ENCODE measurements around the gene WDR20. TPM values are rescaled to one million over a fixed set of nuclear protein-coding genes. Genes with fewer than 3 reads are reported as not detected.

WDR20 gene
- total RNA-seq, 4 donors from 2014 or later, result 16.0 to 21.9 (median 19.1) TPM

DNA sequence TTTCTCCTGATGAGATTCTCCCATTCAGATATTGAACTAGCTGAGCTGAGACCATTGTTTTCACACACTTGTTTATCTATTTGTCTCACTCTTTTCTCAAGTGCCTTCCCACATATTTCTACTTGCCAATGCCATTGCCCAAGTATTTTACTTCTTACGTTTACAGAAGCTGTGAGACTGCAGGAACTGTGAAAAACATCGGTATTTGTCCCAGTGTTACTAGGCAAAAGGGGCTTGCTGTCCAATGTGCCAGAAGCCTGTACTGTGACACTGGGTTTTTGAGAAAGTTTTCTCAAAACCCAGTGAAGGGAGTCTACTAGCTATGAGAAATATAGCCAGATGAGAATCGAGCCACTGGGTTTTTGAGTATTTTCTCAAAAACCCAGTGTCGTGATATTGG, 37.5 kb downstream of the WDR20 start:
- 89 to 93% methylated on average over 4 of the region's 4 CpGs for WGBS, 2 donors
- Histone ChIP-seq H3K27me3 (no peaks in the 10 kb centered on the region), H3K4me1 (peaks cover 0 to 28% (median 0%) of the 10 kb centered on the region in 3 donors), H3K9me3 (no peaks in the 10 kb centered on the region), H3K4me3 (no peak overlapping the region), H3K36me3 (no peaks in the 10 kb centered on the region), H3K27ac (no peak overlapping the region)
- intact Hi-C loops (cut with DNase I), result no loop called here
- no peak for DNase-seq
- TF ChIP-seq CTCF (IDR thresholded peaks at IDR 0.05), result no peak
- no peak for TF ChIP-seq POLR2A (IDR thresholded peaks at IDR 0.05)

DNA sequence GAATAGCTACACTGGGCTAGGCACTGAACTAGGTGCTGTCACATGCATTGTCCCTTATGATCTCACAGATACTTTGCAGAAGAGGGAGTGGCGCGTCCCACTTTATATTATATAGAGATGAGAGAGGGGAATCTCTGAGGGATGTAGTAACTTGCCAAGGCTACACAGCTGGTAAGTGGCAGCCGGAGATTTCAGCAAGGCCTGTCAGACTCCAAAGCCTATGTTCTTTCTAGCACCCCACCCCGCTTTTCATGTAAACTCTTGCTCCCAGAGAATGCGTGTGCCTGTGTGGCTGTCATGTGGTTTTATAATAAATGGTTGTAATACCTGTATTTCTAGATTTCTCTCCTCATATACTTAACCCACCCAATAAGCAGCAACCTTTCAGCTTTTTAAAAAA, 39.1 kb downstream of the WDR20 start:
- H3K27me3 ChIP-seq, result no peaks in the 10 kb centered on the region
- no peak overlapping the region for H3K4me3 ChIP-seq
- H3K27ac ChIP-seq, result peak overlapping the region in 2 of 4 donors; percentile 29 to 61
- intact Hi-C loops (cut with DNase I), result no loop called here
- H3K36me3 ChIP-seq, result no peaks in the 10 kb centered on the region
- H3K9me3 ChIP-seq, result no peaks in the 10 kb centered on the region
- TF ChIP-seq POLR2A (IDR thresholded peaks at IDR 0.05) (no peak), CTCF (IDR thresholded peaks at IDR 0.05) (no peak)
- no peak for DNase-seq
- WGBS, 2 donors, result 48 to 65% methylated on average over 5 of the region's 5 CpGs
- peaks cover 0 to 45% (median 4%) of the 10 kb centered on the region in 3 donors for H3K4me1 ChIP-seq

GRCh38 chr14:102180248-102180998, 40.7 kb downstream of the WDR20 start:
- intact Hi-C loops (cut with DNase I), result no loop called here
- no peak overlapping the region for H3K27ac ChIP-seq
- DNase-seq, result no peak
- no peak for TF ChIP-seq POLR2A (IDR thresholded peaks at IDR 0.05)
- no peak for TF ChIP-seq CTCF (IDR thresholded peaks at IDR 0.05)
- no peaks in the 10 kb centered on the region for H3K9me3 ChIP-seq
- WGBS, 2 donors, result 71 to 74% methylated on average over 7 of the region's 7 CpGs
- H3K36me3 ChIP-seq, result no peaks in the 10 kb centered on the region
- no peak overlapping the region for H3K4me3 ChIP-seq
- H3K27me3 ChIP-seq, result no peaks in the 10 kb centered on the region
- H3K4me1 ChIP-seq, result peaks cover 0 to 50% (median 4%) of the 10 kb centered on the region in 3 donors

- TF ChIP-seq POLR2A (IDR thresholded peaks at IDR 0.05) (no peak), CTCF (IDR thresholded peaks at IDR 0.05) (no peak)
These were observed 41.5 kb downstream of the WDR20 start for GRCh38 chr14:102181187-102181586.

DNA sequence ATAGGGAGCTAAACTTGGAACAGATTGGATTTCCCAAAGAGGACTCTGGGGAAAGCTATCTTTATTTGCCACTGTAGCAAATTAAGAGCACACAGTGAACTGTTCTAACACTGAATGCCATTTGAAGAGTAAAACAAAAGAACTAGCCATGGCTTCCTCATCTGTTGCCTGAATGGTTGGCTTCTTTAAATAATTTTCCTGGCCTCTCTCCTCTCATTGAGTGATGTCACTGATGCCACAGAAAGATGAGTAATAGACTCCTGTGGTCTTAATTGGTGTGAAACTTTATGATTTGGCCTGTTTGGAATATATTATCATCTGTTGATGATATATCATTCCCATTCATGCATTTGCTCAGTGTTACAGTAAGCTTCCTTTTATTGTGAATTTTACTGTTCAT, 42.5 kb downstream of the WDR20 start:
- H3K36me3 ChIP-seq, result no peaks in the 10 kb centered on the region
- H3K4me3 ChIP-seq, result no peak overlapping the region
- intact Hi-C loops (cut with DNase I), result no loop called here
- no peaks in the 10 kb centered on the region for H3K27me3 ChIP-seq
- H3K4me1 ChIP-seq, result peaks cover 10 to 68% (median 14%) of the 10 kb centered on the region in 3 donors
- TF ChIP-seq CTCF (IDR thresholded peaks at IDR 0.05), result no peak
- no peak for TF ChIP-seq POLR2A (IDR thresholded peaks at IDR 0.05)
- H3K27ac ChIP-seq, result no peak overlapping the region
- H3K9me3 ChIP-seq, result no peaks in the 10 kb centered on the region
- DNase-seq, result no peak

More at GRCh38 chr14:102181187-102181586, 41.5 kb downstream of the WDR20 start:
- Histone ChIP-seq H3K27me3 (no peaks in the 10 kb centered on the region), H3K4me3 (no peak overlapping the region), H3K36me3 (no peaks in the 10 kb centered on the region), H3K4me1 (peaks cover 2 to 58% (median 8%) of the 10 kb centered on the region in 3 donors), H3K27ac (no peak overlapping the region), H3K9me3 (no peaks in the 10 kb centered on the region)
- no peak for DNase-seq
- WGBS, 2 donors, result 86 to 89% methylated on average over 1 of the region's 1 CpG
- intact Hi-C loops (cut with DNase I), result no loop called here

All from esophagus squamous epithelium (tissue), 5 donors.